HepG2 (cell line): Measurements from ENCODE around the gene PSKH1. TPM values are rescaled to one million over a fixed set of nuclear protein-coding genes. Genes with fewer than 3 reads are reported as not detected.

Experiments
- CREM ChIP-seq, 2 experiments: sonication (generic) in 1 of 2; formaldehyde crosslinking in 1 of 2; IDR thresholded peaks; 2 replicates each; pipeline versions ENCODE4 v1.4.0 to v1.6.1; 2016 to 2020; ENCODE audit warnings: antibody characterized with exemption in 1 of 2, mild to moderate bottlenecking in 1 of 2, missing genetic modification reagents in 1 of 2
- ETV5 ChIP-seq: IDR thresholded peaks from 2 replicates; pipeline ENCODE4 v1.6.1; 2018; ENCODE audit warnings: missing biosample characterization, missing genetic modification reagents, inconsistent platforms, borderline replicate concordance
- JUND ChIP-seq: sonication (generic); formaldehyde crosslinking; IDR thresholded peaks from 2 replicates; pipeline ENCODE4 v1.8.0; 2022; ENCODE audit warnings: mild to moderate bottlenecking, missing genetic modification reagents
- KLF11 ChIP-seq: IDR thresholded peaks from 2 replicates; pipeline ENCODE4 v1.6.1; 2016; ENCODE audit warnings: missing compliant biosample characterization
- KLF15 ChIP-seq: sonication (generic); formaldehyde crosslinking; IDR thresholded peaks from 2 replicates; pipeline ENCODE4 v1.8.1; 2023; ENCODE audit warnings: borderline replicate concordance, mild to moderate bottlenecking, inconsistent platforms, missing genetic modification reagents, mixed read lengths
- MATR3 ChIP-seq: sonication (generic); formaldehyde crosslinking; IDR thresholded peaks from 2 replicates; pipeline ENCODE4 v1.4.0; 2020; ENCODE audit warnings: missing genetic modification reagents
- MEIS1 ChIP-seq: sonication (generic); formaldehyde crosslinking; IDR thresholded peaks from 2 replicates; pipeline ENCODE4 v1.9.0; 2021; ENCODE audit warnings: mild to moderate bottlenecking, missing genetic modification reagents, moderate library complexity, borderline replicate concordance
- MEIS2 ChIP-seq: sonication (generic); formaldehyde crosslinking; IDR thresholded peaks from 2 replicates; pipeline ENCODE4 v1.9.0; 2021; ENCODE audit warnings: mild to moderate bottlenecking, missing genetic modification reagents
- RBM22 ChIP-seq: fragments of 200-400 bp; formaldehyde crosslinking; optimal IDR thresholded peaks from 2 replicates; pipeline ENCODE3; 2017; ENCODE audit warnings: mild to moderate bottlenecking, low read length, moderate library complexity
- REL ChIP-seq: sonication (generic); formaldehyde crosslinking; conservative IDR thresholded peaks from 2 replicates; pipeline ENCODE4 v1.8.0; 2022; ENCODE audit warnings: mild to moderate bottlenecking, missing genetic modification reagents, moderate library complexity
- SIX4 ChIP-seq: sonication (generic); formaldehyde crosslinking; IDR thresholded peaks from 2 replicates; pipeline ENCODE4 v1.4.0; 2020; ENCODE audit warnings: missing genetic modification reagents
- SMARCC2 ChIP-seq: fragments of 450-650 bp; IDR thresholded peaks from 2 replicates; pipeline ENCODE4 v1.6.1; 2017; ENCODE audit warnings: antibody characterized with exemption, mild to moderate bottlenecking
- SP4 ChIP-seq: sonication (generic); formaldehyde crosslinking; IDR thresholded peaks from 2 replicates; pipeline ENCODE4 v1.8.1; 2023; ENCODE audit warnings: mild to moderate bottlenecking, missing genetic modification reagents
- ZFX ChIP-seq: sonication (generic); formaldehyde crosslinking; IDR thresholded peaks from 2 replicates; pipeline ENCODE4 v1.4.0; 2020; ENCODE audit warnings: mild to moderate bottlenecking, low read depth, missing genetic modification reagents, moderate library complexity
- ZNF264 ChIP-seq: sonication (generic); formaldehyde crosslinking; IDR thresholded peaks from 2 replicates; pipeline ENCODE4 v1.4.0; 2020; ENCODE audit warnings: missing genetic modification reagents
- ZNF382 ChIP-seq: sonication (generic); formaldehyde crosslinking; IDR thresholded peaks from 2 replicates; pipeline ENCODE4 v1.5.0; 2020; ENCODE audit warnings: missing genetic modification reagents, mild to moderate bottlenecking, borderline replicate concordance
- ZNF44 ChIP-seq: sonication (generic); formaldehyde crosslinking; IDR thresholded peaks from 2 replicates; pipeline ENCODE4 v1.5.1; 2020; ENCODE audit warnings: mild to moderate bottlenecking, missing genetic modification reagents
- ZNF678 ChIP-seq: sonication (generic); formaldehyde crosslinking; IDR thresholded peaks from 2 replicates; pipeline ENCODE4 v1.4.0; 2020; ENCODE audit warnings: mild to moderate bottlenecking, missing genetic modification reagents
- ZNF709 ChIP-seq: sonication (generic); formaldehyde crosslinking; IDR thresholded peaks from 2 replicates; pipeline ENCODE4 v1.5.0; 2020; ENCODE audit warnings: mild to moderate bottlenecking, missing genetic modification reagents
- ZNF724P ChIP-seq: sonication (generic); formaldehyde crosslinking; IDR thresholded peaks from 2 replicates; pipeline ENCODE4 v1.8.0; 2022; ENCODE audit warnings: missing genetic modification reagents, borderline replicate concordance
- ZNF746 ChIP-seq: sonication (generic); formaldehyde crosslinking; IDR thresholded peaks from 2 replicates; pipeline ENCODE4 v1.8.0; 2022; ENCODE audit warnings: mild to moderate bottlenecking, missing genetic modification reagents
- polyA plus RNA-seq, 8 experiments: library from polyadenylated mRNA; depleted of rRNA in 3 of 8; stranded (reverse) in 7 of 8; unstranded in 1 of 8; fragments of >200 nt; fragmentation: Illumina TruSeq in 4 of 8; extraction: Trizol in 4 of 8; gene quantifications; 2 replicates each; pipeline versions ENCODE4 v1.2.1 to v1.2.3, GENCODE V29; 2011 to 2016; ENCODE audit warnings: low read depth in 4 of 8, missing spikeins in 1 of 8, mixed read lengths in 1 of 8; ENCODE audit not compliant: insufficient read depth in 1 of 8
- total RNA-seq, 5 experiments: library from RNA; depleted of rRNA; stranded (reverse); fragments of >200 nt; fragmentation: Illumina TruSeq; extraction: Trizol; gene quantifications; 2 replicates each; pipeline ENCODE4 v1.2.3, GENCODE V29; 2016; ENCODE audit warnings: low read depth in 1 of 5
- TF ChIP-seq, protein P1 (sequence below): sonication (generic); formaldehyde crosslinking; IDR thresholded peaks from 2 replicates; pipeline ENCODE4 v1.4.0; 2020; ENCODE audit warnings: mild to moderate bottlenecking, missing genetic modification reagents, borderline replicate concordance
- TF ChIP-seq, protein P2 (sequence below): sonication (generic); formaldehyde crosslinking; IDR thresholded peaks from 2 replicates; pipeline ENCODE4 v1.5.0; 2020; ENCODE audit warnings: mild to moderate bottlenecking, missing genetic modification reagents, borderline replicate concordance
- TF ChIP-seq, protein P3 (sequence below): sonication (generic); formaldehyde crosslinking; IDR thresholded peaks from 2 replicates; pipeline ENCODE4 v1.4.0; 2020; ENCODE audit warnings: missing genetic modification reagents

Gene PSKH1
- total and polyA plus RNA-seq, 2 of the 13 experiments (the other 11 are each of a cell fraction or from before 2014, with no cell fraction given): 8.4 to 19.1 TPM

DNA sequence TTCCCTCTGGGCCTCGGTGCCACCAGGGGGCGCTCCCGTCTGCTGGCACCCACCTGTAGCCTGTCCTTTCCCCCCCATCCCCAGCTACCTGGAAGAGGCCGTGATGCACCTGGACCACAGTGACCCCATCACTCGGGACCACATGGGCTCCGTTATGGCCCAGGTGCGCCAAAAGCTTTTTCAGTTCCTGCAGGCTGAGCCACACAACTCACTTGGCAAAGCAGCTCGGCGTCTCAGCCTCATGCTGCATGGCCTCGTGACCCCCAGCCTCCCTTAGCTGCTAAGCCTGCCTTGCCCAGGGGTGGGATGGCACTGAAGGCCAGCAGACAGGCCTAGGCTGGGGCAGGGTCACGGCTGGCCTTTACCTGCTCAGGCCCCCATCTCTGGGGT is 9.2 kb upstream of the PSKH1 start (continued):
- no peak for TF ChIP-seq MEIS2 (CRISPR knock-in tag)
- TF ChIP-seq ZNF678: no peak
- TF ChIP-seq RBM22: no peak
- 0 out of 2 replicates have a peak, but pooled peaks have one; percentile 40 for TF ChIP-seq MEIS1 (CRISPR knock-in tag)
- no peak for TF ChIP-seq ZFX (CRISPR knock-in tag)
- TF ChIP-seq ZNF709 (CRISPR knock-in tag): no peak
- no peak for TF ChIP-seq SMARCC2
- TF ChIP-seq ETV5 (CRISPR knock-in tag): no peak
- TF ChIP-seq, protein P1, sequence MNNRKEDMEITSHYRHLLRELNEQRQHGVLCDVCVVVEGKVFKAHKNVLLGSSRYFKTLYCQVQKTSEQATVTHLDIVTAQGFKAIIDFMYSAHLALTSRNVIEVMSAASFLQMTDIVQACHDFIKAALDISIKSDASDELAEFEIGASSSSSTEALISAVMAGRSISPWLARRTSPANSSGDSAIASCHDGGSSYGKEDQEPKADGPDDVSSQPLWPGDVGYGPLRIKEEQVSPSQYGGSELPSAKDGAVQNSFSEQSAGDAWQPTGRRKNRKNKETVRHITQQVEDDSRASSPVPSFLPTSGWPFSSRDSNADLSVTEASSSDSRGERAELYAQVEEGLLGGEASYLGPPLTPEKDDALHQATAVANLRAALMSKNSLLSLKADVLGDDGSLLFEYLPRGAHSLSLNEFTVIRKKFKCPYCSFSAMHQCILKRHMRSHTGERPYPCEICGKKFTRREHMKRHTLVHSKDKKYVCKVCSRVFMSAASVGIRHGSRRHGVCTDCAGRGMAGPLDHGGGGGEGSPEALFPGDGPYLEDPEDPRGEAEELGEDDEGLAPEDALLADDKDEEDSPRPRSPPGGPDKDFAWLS (CRISPR knock-in tag): no peak
- TF ChIP-seq JUND (CRISPR knock-in tag): no peak
- no peak for TF ChIP-seq ZNF746 (CRISPR knock-in tag)
- TF ChIP-seq, protein P2, sequence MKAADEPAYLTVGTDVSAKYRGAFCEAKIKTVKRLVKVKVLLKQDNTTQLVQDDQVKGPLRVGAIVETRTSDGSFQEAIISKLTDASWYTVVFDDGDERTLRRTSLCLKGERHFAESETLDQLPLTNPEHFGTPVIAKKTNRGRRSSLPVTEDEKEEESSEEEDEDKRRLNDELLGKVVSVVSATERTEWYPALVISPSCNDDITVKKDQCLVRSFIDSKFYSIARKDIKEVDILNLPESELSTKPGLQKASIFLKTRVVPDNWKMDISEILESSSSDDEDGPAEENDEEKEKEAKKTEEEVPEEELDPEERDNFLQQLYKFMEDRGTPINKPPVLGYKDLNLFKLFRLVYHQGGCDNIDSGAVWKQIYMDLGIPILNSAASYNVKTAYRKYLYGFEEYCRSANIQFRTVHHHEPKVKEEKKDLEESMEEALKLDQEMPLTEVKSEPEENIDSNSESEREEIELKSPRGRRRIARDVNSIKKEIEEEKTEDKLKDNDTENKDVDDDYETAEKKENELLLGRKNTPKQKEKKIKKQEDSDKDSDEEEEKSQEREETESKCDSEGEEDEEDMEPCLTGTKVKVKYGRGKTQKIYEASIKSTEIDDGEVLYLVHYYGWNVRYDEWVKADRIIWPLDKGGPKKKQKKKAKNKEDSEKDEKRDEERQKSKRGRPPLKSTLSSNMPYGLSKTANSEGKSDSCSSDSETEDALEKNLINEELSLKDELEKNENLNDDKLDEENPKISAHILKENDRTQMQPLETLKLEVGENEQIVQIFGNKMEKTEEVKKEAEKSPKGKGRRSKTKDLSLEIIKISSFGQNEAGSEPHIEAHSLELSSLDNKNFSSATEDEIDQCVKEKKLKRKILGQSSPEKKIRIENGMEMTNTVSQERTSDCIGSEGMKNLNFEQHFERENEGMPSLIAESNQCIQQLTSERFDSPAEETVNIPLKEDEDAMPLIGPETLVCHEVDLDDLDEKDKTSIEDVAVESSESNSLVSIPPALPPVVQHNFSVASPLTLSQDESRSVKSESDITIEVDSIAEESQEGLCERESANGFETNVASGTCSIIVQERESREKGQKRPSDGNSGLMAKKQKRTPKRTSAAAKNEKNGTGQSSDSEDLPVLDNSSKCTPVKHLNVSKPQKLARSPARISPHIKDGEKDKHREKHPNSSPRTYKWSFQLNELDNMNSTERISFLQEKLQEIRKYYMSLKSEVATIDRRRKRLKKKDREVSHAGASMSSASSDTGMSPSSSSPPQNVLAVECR (CRISPR knock-in tag): no peak; the same call in 1 of the 2 replicates
- no peak for TF ChIP-seq SIX4 (CRISPR knock-in tag)
- no peak for TF ChIP-seq ZNF44
- no peak for TF ChIP-seq ZNF264
- no peak for TF ChIP-seq SP4
- TF ChIP-seq ZNF724P: no peak
- TF ChIP-seq KLF15: no peak
- no peak for TF ChIP-seq ZNF382 (CRISPR knock-in tag)
- TF ChIP-seq, protein P3, sequence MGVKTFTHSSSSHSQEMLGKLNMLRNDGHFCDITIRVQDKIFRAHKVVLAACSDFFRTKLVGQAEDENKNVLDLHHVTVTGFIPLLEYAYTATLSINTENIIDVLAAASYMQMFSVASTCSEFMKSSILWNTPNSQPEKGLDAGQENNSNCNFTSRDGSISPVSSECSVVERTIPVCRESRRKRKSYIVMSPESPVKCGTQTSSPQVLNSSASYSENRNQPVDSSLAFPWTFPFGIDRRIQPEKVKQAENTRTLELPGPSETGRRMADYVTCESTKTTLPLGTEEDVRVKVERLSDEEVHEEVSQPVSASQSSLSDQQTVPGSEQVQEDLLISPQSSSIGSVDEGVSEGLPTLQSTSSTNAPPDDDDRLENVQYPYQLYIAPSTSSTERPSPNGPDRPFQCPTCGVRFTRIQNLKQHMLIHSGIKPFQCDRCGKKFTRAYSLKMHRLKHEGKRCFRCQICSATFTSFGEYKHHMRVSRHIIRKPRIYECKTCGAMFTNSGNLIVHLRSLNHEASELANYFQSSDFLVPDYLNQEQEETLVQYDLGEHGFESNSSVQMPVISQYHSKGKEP: no peak
- TF ChIP-seq REL: no peak
- no peak for TF ChIP-seq CREM (IDR thresholded peaks at IDR 0.05)
- no peak for TF ChIP-seq CREM (CRISPR knock-in tag; IDR thresholded peaks at IDR 0.05)
- TF ChIP-seq MATR3: no peak
- no peak for TF ChIP-seq KLF11 (CRISPR knock-in tag)
